HL-60 (cell line): ENCODE results near the gene ANK3.

Experiments used
- DNase-seq, 2 experiments: peaks; one replicate each; pipeline ENCODE4 v3.0.0-alpha.2; 2010 to 2020; ENCODE audit warnings: low read depth in 1 of 2, low spot score in 1 of 2
- H3K27ac ChIP-seq: fragments of 250-450 bp; sonication (Bioruptor Pico); replicated peaks from 2 replicates; pipeline ENCODE4 v1.5.1; 2020; ENCODE audit warnings: mild to moderate bottlenecking, moderate library complexity
- H3K27me3 ChIP-seq: fragments of 250-450 bp; sonication (Bioruptor Pico); 2 replicates; pipeline ENCODE4 v1.5.1; 2021; ENCODE audit warnings: mild to moderate bottlenecking, moderate library complexity; ENCODE audit not compliant: insufficient read depth, poor library complexity, severe bottlenecking
- H3K4me3 ChIP-seq: replicated peaks from 2 replicates; pipeline ENCODE4 v1.5.1; 2011; ENCODE audit warnings: mild to moderate bottlenecking, control low read depth, low read length; ENCODE audit not compliant: insufficient read depth
- CTCF ChIP-seq: IDR thresholded peaks from one replicate; pipeline ENCODE4 v1.5.1; 2011; ENCODE audit warnings: low read length, control low read depth, inconsistent platforms; ENCODE audit not compliant: insufficient read depth
- GABPA ChIP-seq: IDR thresholded peaks from 2 replicates; pipeline ENCODE4 v1.6.1; 2012; ENCODE audit warnings: low read depth
- POLR2AphosphoS5 ChIP-seq: IDR thresholded peaks from 2 replicates; pipeline ENCODE4 v1.6.1; 2012; ENCODE audit warnings: low read depth
- REST ChIP-seq: IDR thresholded peaks from 2 replicates; pipeline ENCODE4 v1.6.1; 2012; ENCODE audit warnings: low read depth; ENCODE audit not compliant: insufficient replicate concordance
- SPI1 ChIP-seq: IDR thresholded peaks from 2 replicates; pipeline ENCODE4 v1.6.1; 2012; ENCODE audit warnings: low read depth, mild to moderate bottlenecking, borderline replicate concordance

Gene ANK3

DNA sequence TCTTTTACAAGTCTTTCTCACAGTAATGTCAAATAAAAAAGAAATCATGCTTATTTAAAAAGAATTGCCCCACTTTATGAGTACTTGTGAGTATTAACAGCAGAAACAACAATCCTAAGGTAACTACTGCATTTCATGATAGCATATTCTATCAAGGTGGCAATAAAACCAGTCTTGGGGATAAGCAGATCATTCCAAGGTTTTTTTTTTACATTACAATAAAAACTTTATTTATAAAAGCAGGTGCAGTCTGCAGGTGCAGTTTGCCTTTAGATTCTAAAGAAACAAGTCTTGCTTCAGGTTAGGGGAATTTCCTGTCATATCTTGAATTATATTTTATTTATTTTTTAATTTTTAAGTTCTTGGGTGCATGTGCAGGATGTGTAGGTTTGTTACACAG, 10.7 kb upstream of the ANK3 start:
- no peak for DNase-seq
- TF ChIP-seq SPI1: no peak
- no peak for TF ChIP-seq CTCF
- TF ChIP-seq POLR2AphosphoS5: no peak
- TF ChIP-seq REST: no peak
- no peak for TF ChIP-seq GABPA
- Histone ChIP-seq H3K27ac (no peak overlapping the region), H3K4me3 (no peak overlapping the region), H3K27me3 (no peaks in the 10 kb centered on the region)

GRCh38 chr10:60399328-60399727, 9.7 kb upstream of the ANK3 start:
- DNase-seq: no peak
- no peak for TF ChIP-seq POLR2AphosphoS5
- TF ChIP-seq CTCF: no peak
- TF ChIP-seq GABPA: no peak
- TF ChIP-seq SPI1: no peak
- no peak for TF ChIP-seq REST
- Histone ChIP-seq H3K4me3 (no peak overlapping the region), H3K27ac (no peak overlapping the region), H3K27me3 (no peaks in the 10 kb centered on the region)

DNA sequence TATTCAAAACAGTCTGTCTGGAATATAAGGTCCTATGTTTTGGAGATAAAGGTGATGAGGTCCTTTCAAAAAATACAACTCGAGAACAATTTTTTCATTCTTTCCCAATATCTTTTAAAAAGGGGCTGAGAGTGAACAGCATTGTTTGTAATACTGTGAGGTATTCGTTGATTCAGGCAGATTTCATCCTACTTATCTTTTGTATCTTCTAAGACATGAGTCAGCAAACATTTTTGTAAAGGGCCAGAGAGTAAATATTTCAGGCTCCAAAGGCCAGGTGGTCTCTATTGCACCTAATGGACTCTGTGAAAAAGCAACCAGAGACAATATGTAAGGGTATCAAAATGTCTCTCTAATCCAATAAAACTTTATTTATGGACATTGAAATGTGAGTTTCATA, 8.1 kb upstream of the ANK3 start:
- Histone ChIP-seq H3K27ac (no peak overlapping the region), H3K27me3 (no peaks in the 10 kb centered on the region), H3K4me3 (no peak overlapping the region)
- DNase-seq: no peak
- no peak for TF ChIP-seq SPI1
- no peak for TF ChIP-seq REST
- TF ChIP-seq CTCF: no peak
- TF ChIP-seq GABPA: no peak
- no peak for TF ChIP-seq POLR2AphosphoS5
